Testis (tissue), 2 donors: Measurements from ENCODE around the gene CDH23.

ENCODE experiments used
- POLR2A ChIP-seq: fragments of 450-650 bp; IDR thresholded peaks from one replicate; pipeline ENCODE4 v1.6.1; 2017; ENCODE audit warnings: antibody characterized with exemption, mild to moderate bottlenecking, moderate library complexity
- TF ChIP-seq, protein P1 (sequence below), 3 experiments: fragments of 450-650 bp in 2 of 3; fragments of 200-600 bp in 1 of 3; sonication (generic) in 1 of 3; IDR thresholded peaks; one replicate each; pipeline ENCODE4 v1.5.1; 2016 to 2019; ENCODE audit warnings: antibody characterized with exemption in 3 of 3, mild to moderate bottlenecking in 2 of 3, moderate library complexity in 1 of 3

- TF ChIP-seq, protein P1, sequence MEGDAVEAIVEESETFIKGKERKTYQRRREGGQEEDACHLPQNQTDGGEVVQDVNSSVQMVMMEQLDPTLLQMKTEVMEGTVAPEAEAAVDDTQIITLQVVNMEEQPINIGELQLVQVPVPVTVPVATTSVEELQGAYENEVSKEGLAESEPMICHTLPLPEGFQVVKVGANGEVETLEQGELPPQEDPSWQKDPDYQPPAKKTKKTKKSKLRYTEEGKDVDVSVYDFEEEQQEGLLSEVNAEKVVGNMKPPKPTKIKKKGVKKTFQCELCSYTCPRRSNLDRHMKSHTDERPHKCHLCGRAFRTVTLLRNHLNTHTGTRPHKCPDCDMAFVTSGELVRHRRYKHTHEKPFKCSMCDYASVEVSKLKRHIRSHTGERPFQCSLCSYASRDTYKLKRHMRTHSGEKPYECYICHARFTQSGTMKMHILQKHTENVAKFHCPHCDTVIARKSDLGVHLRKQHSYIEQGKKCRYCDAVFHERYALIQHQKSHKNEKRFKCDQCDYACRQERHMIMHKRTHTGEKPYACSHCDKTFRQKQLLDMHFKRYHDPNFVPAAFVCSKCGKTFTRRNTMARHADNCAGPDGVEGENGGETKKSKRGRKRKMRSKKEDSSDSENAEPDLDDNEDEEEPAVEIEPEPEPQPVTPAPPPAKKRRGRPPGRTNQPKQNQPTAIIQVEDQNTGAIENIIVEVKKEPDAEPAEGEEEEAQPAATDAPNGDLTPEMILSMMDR (IDR thresholded peaks at IDR 0.05): no peak
- no peak for TF ChIP-seq POLR2A
Observed at GRCh38 chr10:71611131-71611530, 214.4 kb downstream of the CDH23 start.
